Right ventricle myocardium inferior (tissue), 1 donor: ENCODE results near the gene PPP2R3A. TPM values are rescaled to one million over a fixed set of nuclear protein-coding genes. Genes with fewer than 3 reads are reported as not detected.
A peak's percentile ranks its signal among the peaks of the same experiment; 100 is the strongest.
"Not testable (repeated sequence)": the region's sequence is repeated elsewhere in the genome, so short reads cannot be mapped to it uniquely, and the experiment has no call there.

Experiments
- ATAC-seq: fragments of 200-7000 bp; cut with Tn5 transposase; one replicate; pipeline ENCODE4 v1.9.1; 2020; ENCODE audit warnings: mild to moderate bottlenecking, moderate library complexity
- DNase-seq: peaks from one replicate; pipeline ENCODE4 v3.0.0; 2021; ENCODE audit errors: missing footprints
- intact Hi-C: fragments of 100-400 bp; cut with DNase I; formaldehyde crosslinking; loops from one replicate; pipeline ENCODE4 v1.11.0; 2022
- total RNA-seq: library from RNA; stranded (reverse); fragmentation: NEBNext Ultra II Directional; extraction: Animal tissue kit (Norgen Biotek cat#: 25700); gene quantifications from one replicate; pipeline ENCODE4 v1.2.1, GENCODE V29; 2021
- donor health status: DM: no; HTN: yes; CAD: no; lungs with severe emphysema.

The PPP2R3A gene
- total RNA-seq, 1 donor from 2014 or later: 107 TPM

DNA sequence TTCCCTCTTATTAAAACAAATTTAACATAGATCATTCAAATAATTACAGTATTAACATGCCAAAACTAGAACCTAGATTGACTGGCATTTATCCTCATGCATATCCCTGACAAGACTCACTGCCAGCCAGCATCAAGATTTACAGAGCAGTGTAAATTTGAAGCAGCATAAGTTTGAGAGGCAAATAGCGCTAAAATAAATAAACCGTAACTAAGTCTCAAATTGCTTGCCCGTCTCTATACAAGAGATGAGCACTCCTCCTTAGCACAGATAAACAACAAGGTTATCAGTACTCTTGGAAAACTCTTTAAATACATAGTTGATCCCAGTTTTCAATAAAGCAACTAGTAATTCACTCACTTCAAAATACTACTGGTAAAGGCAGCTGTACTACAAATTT, 201.0 kb downstream of the PPP2R3A start:
- intact Hi-C loops: no loop called here
- DNase-seq: no peak
- ATAC-seq: no peak

DNA sequence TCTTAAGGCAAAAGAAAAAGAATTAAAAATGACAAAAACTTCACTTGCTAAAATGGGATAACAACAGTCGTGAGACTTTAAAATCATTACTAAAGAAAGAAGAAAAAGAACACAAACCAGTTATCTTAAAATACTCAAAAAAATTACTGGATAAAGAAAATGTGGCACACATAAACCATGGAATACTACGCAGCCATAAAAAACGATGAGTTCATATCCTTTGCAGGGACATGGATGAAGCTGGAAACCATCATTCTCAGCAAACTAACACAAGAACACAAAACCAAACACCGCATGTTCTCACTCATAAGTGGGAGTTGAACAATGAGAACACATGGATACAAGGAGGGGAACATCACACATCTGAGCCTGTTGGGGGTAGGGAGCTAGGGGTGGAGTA, 202.7 kb downstream of the PPP2R3A start:
- DNase-seq, intact Hi-C loops, ATAC-seq: not testable (repeated sequence)

DNA sequence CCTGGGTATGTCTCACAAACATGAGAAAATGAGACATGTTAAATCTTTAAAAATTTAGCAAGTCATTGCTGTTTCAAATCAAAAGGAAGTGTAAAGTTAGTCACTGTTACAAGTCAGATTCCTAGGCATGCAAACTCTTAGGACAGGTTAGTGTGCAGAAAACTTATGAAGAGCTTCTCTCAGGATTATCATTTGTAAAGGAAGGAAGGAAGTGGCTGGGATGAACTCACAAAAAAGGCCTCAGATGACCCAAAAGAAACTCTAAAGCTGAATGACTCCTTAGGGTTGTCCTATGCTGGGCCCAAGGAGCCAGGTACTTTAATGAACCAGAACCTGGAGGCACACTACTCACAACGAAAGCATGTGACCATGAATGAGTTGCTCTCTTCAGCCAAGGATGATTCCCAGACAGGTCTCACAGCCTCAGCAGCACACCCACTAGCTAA, 205.6 kb downstream of the PPP2R3A start:
- intact Hi-C loops: no loop called here
- ATAC-seq (no peak), DNase-seq (peak; percentile 2)

DNA sequence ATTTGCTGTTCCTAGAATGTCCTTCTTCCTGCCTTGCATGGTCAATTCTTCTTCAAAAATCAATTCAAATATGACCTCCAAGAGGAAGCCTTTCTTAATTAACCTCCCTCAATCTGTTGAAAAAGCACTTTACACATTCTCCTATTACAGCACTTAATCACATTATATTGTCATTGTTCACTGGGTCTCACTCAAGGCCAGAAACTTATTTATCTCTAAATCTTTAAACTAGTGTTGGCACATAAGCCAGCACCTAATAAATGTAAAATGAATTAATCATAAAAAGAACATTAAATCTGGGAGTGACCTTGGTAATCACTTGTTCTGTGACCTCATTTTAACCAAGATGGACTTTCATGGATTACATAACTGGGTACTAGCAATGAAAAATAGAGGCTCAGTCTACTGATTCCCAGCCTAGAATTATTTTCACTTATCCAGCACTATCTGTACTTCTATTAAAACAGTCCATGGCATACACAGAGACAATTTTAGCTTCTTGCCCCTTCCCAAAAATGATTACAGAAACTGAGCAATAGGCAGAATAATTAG, 208.5 kb downstream of the PPP2R3A start:
- no peak for DNase-seq
- ATAC-seq: no peak
- intact Hi-C loops: no loop called here

DNA sequence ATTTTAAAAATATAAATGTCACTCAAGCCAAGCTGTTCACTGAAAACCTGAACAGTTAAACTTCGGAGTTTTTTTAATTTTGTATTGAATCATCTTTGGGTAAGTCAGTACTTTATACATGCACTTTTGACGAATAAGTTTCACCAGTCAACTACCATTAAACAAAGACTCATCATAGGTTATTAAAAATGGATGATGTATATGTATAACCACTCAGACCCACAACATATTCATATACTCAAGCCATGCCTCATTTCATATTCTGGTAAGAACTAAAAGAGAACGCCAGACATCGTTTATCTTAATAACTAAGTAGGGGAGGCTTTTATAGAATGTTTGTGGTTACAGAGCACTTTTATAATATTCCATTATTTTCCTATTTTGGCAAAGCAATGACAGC, 212.3 kb downstream of the PPP2R3A start:
- intact Hi-C loops: no loop called here
- no peak for ATAC-seq

DNA sequence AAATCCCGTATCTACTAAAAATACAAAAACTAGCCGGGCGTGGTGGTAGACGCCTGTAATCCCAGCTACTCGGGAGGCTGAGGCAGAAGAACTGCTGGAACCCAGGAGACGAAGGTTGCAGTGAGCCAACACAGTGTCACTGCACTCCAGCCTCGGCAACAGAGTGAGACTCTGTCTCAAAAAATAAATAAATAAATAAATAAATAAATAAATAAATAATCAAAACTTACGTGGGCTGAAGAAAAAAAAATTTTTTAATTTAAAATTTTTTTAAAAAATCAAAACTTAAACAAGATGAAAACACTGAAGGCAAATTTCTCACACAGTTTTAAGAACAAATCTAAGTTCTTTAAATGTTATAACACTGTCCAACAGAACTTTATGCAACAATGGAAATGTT, 216.2 kb downstream of the PPP2R3A start:
- intact Hi-C loops: no loop called here
- DNase-seq (no peak), ATAC-seq (no peak)

More for the DNA sequence above, 212.3 kb downstream of the PPP2R3A start:
- no peak for DNase-seq

DNA sequence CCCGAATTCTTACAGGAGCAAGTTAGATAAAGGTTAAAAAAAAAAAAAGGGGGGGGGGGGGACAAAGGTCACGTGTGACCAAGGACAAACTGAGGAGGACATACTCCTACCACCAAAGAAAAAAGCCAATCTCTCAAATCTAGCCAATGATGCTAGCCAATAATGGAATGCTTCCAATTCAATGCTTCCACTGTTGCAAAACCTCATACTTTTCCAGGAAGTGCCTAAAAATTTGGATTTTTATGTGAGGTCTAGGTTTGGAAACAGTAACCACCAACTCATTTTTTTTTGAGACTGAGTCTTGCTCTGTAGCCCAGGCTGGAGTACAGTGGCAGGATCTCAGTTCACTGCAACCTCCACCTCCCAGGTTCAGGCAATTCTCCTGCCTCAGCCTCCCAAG, 219.2 kb downstream of the PPP2R3A start:
- intact Hi-C loops: no loop called here
- DNase-seq: no peak
- ATAC-seq: peak; percentile 55

DNA sequence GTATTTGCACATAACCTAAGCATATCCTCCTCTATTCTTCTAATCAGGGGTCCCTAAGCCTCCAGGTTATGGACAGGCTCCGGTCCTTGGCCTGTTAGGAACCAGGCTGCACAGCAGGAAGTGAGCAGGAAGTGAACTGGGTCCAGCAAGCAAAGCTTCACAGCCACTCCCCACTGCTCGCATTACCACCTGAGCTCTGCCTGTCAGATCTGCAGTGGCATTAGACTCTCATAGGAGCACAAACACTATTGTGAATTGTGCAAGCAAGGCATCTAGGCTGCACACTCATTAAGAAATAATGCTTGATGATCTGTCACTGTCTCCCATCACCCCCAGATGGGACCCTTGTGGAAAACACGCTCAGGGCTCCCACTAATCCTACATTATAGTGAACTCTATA, 220.8 kb downstream of the PPP2R3A start:
- no peak for DNase-seq
- ATAC-seq: peak; percentile 22
- intact Hi-C loops: no loop called here

DNA sequence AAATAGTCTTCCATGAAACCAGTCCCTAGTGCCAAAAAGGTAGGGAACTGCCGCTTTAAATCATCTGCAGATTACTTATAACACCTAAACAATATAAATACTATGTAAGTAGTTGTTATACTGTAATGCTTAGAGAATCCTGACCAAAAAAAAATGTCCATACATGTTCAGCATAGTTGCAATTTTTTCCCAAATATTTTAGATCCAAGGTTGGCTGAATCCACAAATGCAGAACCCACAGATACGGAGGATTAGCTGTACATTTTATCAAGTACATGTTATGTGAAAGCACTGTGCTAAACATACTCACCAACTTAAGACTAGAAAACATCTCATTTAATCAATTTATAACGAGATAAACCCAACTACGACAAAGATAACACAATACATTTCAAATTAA, 221.3 kb downstream of the PPP2R3A start:
- intact Hi-C loops: no loop called here
- DNase-seq (no peak), ATAC-seq (no peak)

DNA sequence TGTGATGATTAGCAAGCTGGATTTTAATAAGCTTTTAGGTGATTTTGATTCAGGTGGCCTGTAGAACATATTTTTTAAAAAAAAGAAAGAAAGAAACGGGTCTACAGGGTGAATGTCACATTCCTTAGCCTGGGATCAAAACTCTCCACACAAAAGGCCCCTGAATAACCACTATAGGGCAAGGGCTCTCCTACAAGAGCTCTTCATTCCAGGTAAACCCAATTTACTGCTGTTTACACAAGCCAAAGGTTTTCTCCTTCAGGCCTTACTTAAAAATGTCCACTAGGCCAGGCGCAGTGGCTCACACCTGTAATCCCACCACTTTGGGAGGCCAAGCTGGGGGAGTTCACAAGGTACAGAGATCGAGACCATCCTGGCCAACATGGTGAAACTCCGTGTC, 222.3 kb downstream of the PPP2R3A start:
- intact Hi-C loops: no loop called here
- DNase-seq: no peak
- ATAC-seq: no peak

DNA sequence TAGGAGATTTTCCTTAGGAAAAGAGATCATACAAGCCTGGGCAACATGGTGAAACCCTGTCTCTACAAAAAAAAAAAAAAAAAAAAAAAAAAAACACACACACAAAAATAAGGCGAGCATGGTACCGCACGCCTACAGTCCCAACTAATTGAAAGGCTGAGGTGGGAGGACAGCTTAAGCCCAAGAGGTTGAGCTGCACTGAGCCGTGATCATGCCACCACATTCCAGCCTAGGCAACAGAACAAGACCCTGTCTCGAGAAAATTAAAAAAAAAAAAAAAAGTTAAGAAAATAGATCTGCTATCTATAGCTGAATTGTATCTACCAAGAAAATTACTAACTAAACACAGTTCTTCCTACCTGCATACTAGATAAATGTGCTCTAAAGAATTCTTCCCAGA, 223.5 kb downstream of the PPP2R3A start:
- DNase-seq: no peak
- ATAC-seq: no peak
- intact Hi-C loops: no loop called here

DNA sequence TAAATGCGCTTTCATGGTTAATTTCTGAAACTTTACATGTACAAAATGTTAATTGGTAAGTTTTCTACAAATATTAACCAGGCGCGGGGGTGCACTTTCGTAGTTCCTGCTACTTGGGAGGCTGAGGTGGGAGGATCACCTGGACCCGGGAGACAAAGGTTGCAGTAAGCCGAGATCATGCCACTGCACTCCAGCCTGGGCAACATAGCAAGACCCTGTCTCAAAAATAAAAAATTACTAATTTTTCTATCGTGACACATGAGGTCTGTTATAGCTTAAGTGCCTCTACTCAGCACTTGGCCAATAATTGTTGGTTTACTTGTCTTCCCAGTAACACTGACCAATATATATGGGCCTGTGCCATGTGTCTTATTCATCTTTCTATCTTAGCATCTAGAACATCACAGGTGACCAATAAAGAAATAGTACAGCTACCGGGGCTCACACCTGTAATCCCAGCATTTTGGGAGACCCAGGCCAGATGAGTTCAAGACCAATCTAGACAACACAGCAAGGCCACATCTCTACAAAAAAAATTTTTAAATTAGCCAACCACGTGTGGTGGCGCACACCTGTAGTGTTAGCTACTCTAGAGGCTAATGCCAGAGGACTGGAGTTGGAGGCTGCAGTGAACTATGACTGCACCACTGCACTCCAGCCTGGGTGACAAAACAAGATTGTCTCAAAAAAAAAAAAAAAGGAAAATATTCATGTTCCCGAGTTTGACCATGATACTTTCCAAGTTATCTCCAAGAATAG, 224.5 kb downstream of the PPP2R3A start:
- DNase-seq (no peak), ATAC-seq (no peak)
- intact Hi-C loops: loop anchor here (5.0 kb wide), 1 partner anchor 43 kb away; no protein-coding TSS in a partner anchor

DNA sequence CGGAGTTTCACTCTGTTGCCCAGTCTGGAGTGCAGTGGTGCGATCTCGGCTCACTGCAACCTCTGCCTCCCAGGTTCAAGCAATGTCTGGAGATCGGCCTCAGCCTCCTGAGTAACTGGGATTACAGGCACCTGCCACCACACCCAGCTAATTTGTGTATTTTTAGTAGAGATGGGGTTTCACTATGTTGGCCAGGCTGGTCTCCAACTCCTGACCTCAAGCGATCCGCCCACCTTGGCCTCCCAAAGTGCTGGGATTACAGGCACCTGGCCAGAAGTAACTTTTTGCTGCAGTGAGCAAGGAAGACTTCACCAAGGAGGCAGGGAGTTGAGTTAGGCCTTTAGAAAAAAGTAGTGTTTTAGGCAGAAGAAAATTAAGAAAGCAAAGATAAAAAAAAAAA, 226.7 kb downstream of the PPP2R3A start:
- intact Hi-C loops: loop anchor here (5.0 kb wide), 1 partner anchor 45 kb away; no protein-coding TSS in a partner anchor
- not testable (repeated sequence) for DNase-seq, ATAC-seq

DNA sequence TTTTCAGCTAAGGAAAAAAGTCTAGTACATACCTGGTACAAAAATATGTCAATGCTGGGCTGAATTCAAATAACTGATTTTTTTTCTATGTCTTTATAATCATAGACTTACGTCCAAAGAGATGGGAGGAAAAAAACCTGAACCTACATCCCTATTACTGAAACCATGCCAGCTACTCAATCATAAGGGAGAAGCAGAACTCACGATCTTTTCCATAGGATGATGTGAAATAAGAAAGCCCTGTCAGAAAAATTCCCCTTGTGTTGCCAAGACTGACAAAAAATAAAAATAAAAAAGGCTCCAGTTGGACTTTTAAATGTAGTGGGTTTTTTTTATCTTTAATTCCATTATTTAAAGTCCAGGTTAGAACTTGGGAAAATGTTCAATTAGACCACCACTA, 227.3 kb downstream of the PPP2R3A start:
- DNase-seq: no peak
- intact Hi-C loops: loop anchor here (5.0 kb wide), 1 partner anchor 46 kb away; no protein-coding TSS in a partner anchor
- no peak for ATAC-seq

DNA sequence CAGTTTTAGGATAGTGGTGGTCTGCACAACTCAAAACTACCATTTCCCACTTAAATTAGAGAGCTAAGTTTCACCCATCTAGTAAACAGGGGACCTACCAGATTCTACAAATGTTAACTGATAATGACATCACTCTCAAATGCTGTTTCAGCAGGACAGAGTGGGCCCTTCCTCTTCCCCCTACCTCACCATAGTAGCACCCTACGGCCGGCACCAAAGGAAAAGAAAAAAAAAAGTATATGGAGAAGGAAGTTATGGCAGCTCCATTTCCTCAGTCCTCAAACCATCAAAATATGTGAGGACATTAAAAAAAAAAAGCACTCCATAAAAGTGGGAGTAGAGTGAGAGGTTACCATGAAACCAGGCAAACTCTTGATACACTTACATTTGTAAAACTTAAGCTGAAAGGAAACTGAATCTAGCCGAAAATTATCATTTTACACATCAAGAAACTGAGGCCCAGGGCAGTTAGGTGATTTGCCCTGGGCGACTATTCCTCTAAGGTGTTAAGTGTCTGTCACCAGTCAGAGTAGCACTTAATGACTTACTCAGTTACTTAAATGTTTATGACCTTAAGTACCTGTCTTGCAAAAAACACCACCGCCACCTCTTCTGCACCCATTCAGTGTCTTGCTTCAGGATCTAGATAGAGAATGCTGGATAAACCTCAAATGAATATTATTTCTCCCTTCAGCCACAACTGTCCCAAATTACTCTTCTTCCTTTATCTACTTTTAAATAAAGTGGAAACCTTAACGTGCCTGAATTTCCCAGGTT, 227.9 kb downstream of the PPP2R3A start:
- ATAC-seq (no peak), DNase-seq (no peak)
- intact Hi-C loops: loop anchor here (5.0 kb wide), 1 partner anchor 46 kb away; no protein-coding TSS in a partner anchor

DNA sequence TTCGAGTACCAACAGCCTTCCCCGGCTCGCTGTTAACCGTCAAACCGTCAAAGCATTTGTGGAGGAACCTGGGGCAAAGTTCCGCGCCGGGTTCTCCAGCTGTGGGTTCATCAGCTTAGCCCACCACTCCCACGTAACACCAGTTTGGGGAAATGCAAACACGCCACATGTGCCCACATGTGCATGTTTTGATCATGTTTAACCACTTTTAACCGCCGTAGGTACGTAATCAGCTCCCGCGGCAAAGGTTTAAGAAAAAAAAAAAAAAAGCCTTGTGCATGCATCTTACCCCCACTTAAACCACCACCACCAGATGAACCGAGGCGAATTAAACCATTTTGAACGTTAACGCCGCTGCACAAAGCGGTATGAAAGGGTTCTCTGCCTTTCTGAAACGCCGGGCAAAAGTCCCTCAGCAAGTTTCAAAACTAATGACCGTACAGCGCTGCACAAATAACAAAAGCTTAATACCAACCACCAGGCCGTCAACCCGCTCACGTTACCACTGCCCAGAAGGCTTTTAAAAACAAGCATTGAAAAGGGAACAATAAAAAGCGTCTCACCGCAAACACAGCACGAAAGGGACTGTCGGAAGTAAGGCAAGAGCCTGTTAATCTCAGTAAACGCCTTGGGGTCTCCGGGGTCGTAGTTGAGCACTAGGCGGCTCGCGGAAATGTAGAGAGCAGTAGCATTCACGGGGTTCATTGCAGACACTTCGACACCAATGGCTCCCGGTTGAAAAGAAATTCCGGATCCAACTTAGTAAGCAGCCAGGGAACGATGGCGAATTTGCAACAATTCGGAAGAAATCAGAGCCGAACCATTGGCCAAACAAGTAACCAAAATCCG, 229.1 kb downstream of the PPP2R3A start:
- DNase-seq (peak; percentile 71), ATAC-seq (no peak)
- intact Hi-C loops: loop anchor here (5.0 kb wide), 3 partner anchors 32 to 122 kb away; no protein-coding TSS in a partner anchor

DNA sequence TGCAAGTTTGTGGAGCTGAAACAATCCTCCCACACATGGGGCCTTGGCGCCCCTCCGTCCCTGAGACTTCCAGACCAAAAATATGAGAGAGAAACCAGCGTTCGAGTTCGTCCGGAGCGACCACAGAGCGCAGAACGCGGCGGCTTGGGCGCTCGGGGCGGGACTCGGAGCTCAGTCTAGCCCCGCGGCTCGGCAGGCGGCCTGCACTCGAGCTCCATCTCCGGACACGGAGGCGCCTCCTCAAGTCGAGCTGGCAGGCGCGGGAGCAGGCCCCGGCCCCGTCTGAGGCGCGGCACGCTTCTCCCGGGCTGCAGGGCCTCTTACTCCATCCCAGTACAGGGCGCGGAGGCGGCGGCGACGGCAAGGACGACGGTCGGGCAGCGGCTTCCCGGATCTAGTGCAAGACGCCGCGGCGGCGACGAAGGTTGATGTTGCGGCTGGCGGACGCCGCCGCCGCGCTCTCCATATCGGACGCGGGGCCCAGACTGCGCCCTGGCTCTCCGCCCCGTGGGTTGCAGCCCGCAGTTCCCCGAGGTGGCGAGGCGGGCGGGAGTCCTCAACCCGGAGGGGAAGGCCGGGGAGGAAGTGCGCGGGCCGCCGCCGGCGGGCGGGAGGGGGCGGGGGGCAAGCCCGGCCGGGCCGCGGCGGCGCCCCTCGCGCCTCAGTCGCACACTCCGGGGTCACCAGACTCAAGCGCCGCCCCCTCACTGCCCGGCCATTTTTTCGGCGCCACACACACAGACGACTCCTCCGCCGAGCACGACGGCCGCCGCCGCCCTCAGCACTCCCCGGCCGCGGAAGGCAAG, 229.9 kb downstream of the PPP2R3A start:
- ATAC-seq: peak; percentile 49
- intact Hi-C loops: loop anchor here (1.0 to 5.0 kb wide), 4 partner anchors 33 to 557 kb away; partner anchors contain the start of genes PCCB and STAG1
- DNase-seq: peak; percentile 93

DNA sequence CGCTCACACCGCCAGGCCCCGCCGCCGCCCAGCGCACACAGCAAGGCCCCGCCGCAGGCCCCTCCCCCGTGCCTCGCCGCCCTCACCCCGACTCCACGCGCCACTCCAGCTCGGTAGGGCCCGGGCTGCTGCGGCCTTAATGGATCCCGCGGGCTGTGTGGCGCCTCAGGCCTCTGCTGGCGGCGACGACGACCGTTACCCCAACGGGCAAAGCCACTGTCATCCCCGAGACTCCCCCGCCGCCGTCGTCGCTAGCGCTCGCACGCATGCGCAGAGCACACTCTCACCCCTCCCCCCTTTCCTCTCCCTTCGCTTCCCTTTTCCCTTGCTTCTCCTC, 230.5 kb downstream of the PPP2R3A start, which contains the start of gene MSL2:
Gene MSL2 (minus strand): TSS at position 272 of the 337 bp plus-strand sequence. CDS start 1,222 bp downstream, outside the sequence.
- peak; percentile 53 for ATAC-seq
- intact Hi-C loops: loop anchor here (1.0 to 5.0 kb wide), 4 partner anchors 34 to 556 kb away; partner anchors contain the start of genes PCCB and STAG1
- no peak for DNase-seq
